ENCODE data around the gene ZNF778. TPM values are rescaled to one million over a fixed set of nuclear protein-coding genes. Genes with fewer than 3 reads are reported as not detected.
"Not testable (repeated sequence)": the region's sequence is repeated elsewhere in the genome, so short reads cannot be mapped to it uniquely, and the experiment has no call there.

The ZNF778 gene
- total RNA-seq, 1 experiment from 2014 or later = 1.8 TPM

DNA sequence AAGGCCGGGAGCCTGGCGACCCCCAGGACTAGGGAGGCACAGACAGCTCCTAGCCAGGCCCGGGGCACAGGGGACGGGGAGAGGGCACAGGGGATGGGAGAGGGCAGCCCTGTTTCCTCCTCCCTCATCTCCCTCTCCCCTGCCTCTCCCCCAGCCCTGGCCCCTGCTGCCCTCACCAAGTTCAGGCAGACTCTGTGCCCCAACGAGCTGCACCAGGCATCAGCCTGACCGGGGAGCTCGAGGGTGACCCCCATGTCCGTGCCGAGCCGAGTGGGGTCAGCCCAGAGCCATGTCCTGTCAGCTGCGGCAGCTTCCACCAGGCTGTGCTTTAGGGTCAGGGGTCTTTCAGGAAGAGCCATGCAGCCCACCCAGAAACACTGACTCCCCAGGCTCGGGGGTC lies 40.0 kb upstream of the ZNF778 start:
- H3K27me3 ChIP-seq = no peaks in the 10 kb centered on the region
- H3K4me3 ChIP-seq = no peak overlapping the region
- no peaks in the 10 kb centered on the region for H3K9me3 ChIP-seq
- no peaks in the 10 kb centered on the region for H3K36me3 ChIP-seq
- DNase-seq = no peak

DNA sequence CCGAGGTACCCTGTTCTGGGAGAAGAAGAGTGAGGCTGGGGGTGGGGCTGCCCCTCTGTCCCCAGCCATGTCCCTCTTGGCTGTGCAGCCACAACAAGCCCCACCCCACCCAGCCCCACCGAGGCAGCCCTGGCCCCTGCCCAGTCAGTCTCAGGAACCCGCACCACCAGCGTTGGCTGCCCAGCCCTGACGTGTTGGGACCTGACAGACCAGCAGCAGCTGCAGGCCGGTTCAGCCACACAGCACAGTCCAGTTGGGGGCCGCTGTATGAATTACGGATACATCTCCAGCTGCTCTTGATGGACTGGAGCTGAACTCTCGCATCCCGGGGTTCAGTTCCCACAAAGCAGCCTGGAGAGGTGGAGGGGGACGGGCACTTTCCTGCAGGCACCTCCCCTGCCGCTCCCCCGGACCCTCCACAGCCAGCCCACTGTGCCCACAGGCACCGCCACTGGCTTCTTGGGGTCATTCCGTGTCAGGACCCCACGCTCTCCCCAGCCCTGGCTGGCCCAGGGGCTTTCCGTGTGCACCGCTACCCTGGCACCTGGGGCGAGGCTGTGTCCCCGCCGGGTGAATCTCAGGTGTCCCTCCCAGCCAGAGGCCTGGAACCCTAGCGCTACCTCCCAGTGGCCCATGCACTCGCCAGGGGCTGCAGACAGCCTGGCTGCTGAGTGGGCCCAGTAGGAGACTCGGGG lies 38.9 kb upstream of the ZNF778 start:
- no peaks in the 10 kb centered on the region for H3K36me3 ChIP-seq
- no peak overlapping the region for H3K4me3 ChIP-seq
- H3K9me3 ChIP-seq = no peaks in the 10 kb centered on the region
- DNase-seq = no peak
- H3K27me3 ChIP-seq = no peaks in the 10 kb centered on the region

DNA sequence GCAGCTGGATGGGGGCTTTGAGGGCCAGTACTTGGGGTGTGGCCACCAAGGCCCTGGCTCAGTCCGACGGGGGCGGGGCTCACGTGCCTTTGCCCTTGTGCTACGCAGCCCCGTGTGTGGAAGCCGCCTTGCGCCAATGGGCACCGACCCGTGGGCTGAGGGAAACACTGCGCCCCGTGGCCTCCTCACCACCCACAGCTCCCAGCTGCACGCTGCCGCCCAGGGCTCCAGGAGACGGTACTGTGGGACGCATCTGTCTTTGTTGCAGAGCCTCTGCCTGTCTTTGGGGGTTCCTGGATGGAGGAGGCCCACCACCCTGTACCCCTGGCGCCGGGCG lies 38.4 kb upstream of the ZNF778 start:
- H3K27me3 ChIP-seq = no peaks in the 10 kb centered on the region
- no peak overlapping the region for H3K4me3 ChIP-seq
- no peak for DNase-seq
- no peaks in the 10 kb centered on the region for H3K36me3 ChIP-seq
- no peaks in the 10 kb centered on the region for H3K9me3 ChIP-seq

DNA sequence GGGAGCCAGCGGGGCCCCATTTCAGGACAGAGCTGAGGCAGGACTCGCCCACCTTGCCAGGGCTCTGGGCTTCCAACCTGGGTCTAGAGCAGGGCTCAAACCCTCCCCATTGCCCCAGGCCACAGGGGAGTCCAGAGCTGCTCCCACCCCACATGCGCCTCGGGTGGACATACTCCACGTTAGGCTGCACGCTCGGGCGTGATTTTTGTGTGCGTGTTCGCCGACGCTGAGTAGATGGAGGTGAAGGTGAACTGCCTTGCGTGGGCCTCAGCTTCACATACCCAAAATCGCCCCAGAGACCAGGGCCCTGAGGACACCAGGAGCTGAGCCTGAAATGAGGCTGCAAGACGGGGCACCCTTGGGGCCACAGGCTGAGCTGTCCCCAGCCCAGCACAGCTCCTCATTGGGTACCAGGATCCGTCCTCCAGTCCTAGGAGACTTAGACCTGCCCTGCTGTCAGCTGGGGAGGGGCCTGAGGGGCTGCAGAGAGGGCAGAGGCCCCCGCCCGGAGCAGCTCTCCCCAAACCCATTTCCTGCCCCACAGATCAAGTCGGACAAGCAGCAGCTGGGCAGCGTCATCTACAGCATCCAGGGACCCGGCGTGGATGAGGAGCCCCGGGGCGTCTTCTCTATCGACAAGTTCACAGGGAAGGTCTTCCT lies 37.7 kb upstream of the ZNF778 start:
- H3K9me3 ChIP-seq = no peaks in the 10 kb centered on the region
- H3K36me3 ChIP-seq = no peaks in the 10 kb centered on the region
- H3K4me3 ChIP-seq = no peak overlapping the region
- DNase-seq = no peak
- H3K27me3 ChIP-seq = no peaks in the 10 kb centered on the region

GRCh38 chr16:89183463-89183862 lies 34.0 kb upstream of the ZNF778 start:
- H3K36me3 ChIP-seq = no peaks in the 10 kb centered on the region
- no peak overlapping the region for H3K4me3 ChIP-seq
- no peak for DNase-seq
- H3K9me3 ChIP-seq = no peaks in the 10 kb centered on the region
- no peaks in the 10 kb centered on the region for H3K27me3 ChIP-seq

GRCh38 chr16:89183975-89184676 lies 33.4 kb upstream of the ZNF778 start:
- H3K4me3 ChIP-seq = no peak overlapping the region

DNA sequence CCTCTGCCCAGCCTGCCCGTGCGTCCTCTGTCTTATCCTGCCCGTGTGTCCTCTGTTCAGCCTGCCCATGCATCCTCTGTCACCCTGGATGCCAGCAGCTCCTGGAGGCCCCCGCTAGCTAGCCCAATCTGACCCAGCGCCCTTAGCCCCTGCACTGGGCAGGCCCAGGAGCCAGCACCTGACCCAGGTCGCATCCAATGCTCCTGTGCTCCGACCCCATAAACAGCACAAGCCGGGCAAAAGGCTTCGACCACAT lies 32.9 kb upstream of the ZNF778 start:
- Histone ChIP-seq H3K27me3 (no peaks in the 10 kb centered on the region), H3K4me3 (no peak overlapping the region), H3K36me3 (no peaks in the 10 kb centered on the region), H3K9me3 (no peaks in the 10 kb centered on the region)
- no peak for DNase-seq

More at GRCh38 chr16:89183975-89184676, 33.4 kb upstream of the ZNF778 start:
- no peaks in the 10 kb centered on the region for H3K36me3 ChIP-seq
- H3K27me3 ChIP-seq = no peaks in the 10 kb centered on the region
- DNase-seq = no peak
- no peaks in the 10 kb centered on the region for H3K9me3 ChIP-seq

- no peak overlapping the region for H3K4me3 ChIP-seq
- H3K27me3 ChIP-seq = no peaks in the 10 kb centered on the region
- H3K36me3 ChIP-seq = no peaks in the 10 kb centered on the region
- no peak for DNase-seq
- no peaks in the 10 kb centered on the region for H3K9me3 ChIP-seq
Observed at GRCh38 chr16:89184933-89185794, 32.3 kb upstream of the ZNF778 start.

GRCh38 chr16:89185887-89186592 lies 31.5 kb upstream of the ZNF778 start:
- H3K27me3 ChIP-seq, H3K36me3 ChIP-seq, H3K4me3 ChIP-seq, DNase-seq, H3K9me3 ChIP-seq: not testable (repeated sequence)

- not testable (repeated sequence) for H3K4me3 ChIP-seq, H3K27me3 ChIP-seq, H3K9me3 ChIP-seq, DNase-seq, H3K36me3 ChIP-seq
Observed at GRCh38 chr16:89186593-89187031, 30.9 kb upstream of the ZNF778 start.

GRCh38 chr16:89187032-89187769 lies 30.3 kb upstream of the ZNF778 start:
- no peaks in the 10 kb centered on the region for H3K36me3 ChIP-seq
- H3K9me3 ChIP-seq = no peaks in the 10 kb centered on the region
- no peaks in the 10 kb centered on the region for H3K27me3 ChIP-seq
- H3K4me3 ChIP-seq = no peak overlapping the region
- DNase-seq = no peak

DNA sequence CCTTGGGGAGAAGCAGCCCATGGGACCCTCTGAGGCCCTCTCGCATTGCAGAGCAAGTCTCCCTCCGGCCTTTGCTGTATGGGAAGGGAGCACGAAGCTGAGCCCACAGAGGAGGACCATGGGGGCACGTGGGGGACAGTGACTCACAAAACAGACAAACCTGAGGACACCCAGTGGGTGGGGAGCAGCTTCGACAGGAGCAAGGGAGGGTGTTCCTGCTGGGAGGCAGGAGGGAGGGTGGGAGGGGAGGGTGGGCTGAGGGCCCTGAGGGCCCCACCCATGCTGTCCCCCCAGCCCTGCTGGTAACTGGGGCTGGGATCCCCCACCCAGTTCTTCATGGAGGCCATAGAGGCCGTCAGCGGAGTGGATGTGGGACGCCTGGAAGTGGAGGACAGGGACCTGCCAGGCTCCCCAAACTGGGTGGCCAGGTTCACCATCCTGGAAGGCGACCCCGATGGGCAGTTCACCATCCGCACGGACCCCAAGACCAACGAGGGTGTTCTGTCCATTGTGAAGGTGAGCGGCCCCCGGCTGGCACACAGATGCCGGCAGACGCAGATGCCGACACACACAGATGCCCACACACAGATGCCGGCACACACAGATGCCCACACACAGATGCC lies 29.6 kb upstream of the ZNF778 start:
- Histone ChIP-seq H3K9me3 (no peaks in the 10 kb centered on the region), H3K4me3 (no peak overlapping the region), H3K27me3 (no peaks in the 10 kb centered on the region), H3K36me3 (no peaks in the 10 kb centered on the region)
- DNase-seq = no peak

GRCh38 chr16:89188471-89189357 lies 28.8 kb upstream of the ZNF778 start:
- H3K9me3 ChIP-seq, H3K36me3 ChIP-seq, H3K27me3 ChIP-seq, H3K4me3 ChIP-seq, DNase-seq: not testable (repeated sequence)

DNA sequence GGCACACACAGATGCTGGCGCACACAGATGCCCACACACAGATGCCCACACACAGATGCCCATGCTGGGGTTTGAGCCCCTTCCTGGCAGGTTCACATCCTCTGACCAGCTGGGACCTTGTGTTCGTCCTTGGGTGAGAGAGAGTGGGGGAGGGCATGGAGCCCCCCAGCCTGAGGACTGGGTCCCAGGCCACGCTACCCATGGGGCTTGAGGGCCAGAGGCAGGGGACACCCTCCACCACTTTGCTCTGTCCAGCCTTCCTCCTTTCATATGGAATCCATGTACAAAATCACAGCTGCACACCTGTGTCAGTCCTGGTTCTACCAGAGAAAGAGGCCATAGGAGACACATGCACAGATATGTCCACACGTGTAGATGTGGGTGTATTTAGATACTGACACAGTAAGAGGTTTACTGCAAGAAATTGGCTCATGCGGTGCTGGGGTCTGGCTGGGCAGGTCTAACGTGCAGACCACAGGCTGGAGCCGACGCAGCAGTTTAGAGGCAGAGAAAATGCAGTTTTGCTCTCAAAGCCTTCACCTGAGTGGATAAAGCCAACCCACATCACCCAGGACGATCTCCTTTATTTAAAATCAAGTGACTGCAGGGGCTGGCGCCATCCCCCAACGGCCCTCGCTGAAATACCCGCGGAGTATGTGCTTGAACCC lies 28.0 kb upstream of the ZNF778 start:
- Histone ChIP-seq H3K27me3 (no peaks in the 10 kb centered on the region), H3K9me3 (no peaks in the 10 kb centered on the region), H3K4me3 (no peak overlapping the region), H3K36me3 (no peaks in the 10 kb centered on the region)
- DNase-seq = no peak
